OCI-LY7 (cell line): ENCODE results near the gene SLC9A9.

Experiments
- CTCF ChIP-seq: fragments of 200-600 bp; sonication (generic); conservative IDR thresholded peaks from 2 replicates; pipeline ENCODE4 v1.5.1; 2014; ENCODE audit warnings: mild to moderate bottlenecking, antibody characterized with exemption, low read length, moderate library complexity, mixed read lengths
- EZH2phosphoT487 ChIP-seq: fragments of 200-600 bp; sonication (generic); IDR thresholded peaks from 2 replicates; pipeline ENCODE4 v1.6.1; 2018; ENCODE audit warnings: low read depth, borderline replicate concordance, mild to moderate bottlenecking, mixed run types, antibody characterized with exemption, low read length, moderate library complexity, mixed read lengths

- TF ChIP-seq CTCF (no peak), EZH2phosphoT487 (no peak)
Observed at GRCh38 chr3:143428294-143428693, 420.0 kb downstream of the SLC9A9 start.
